NCI-H748 (cell line): ENCODE results near the gene CEP112.
"Not testable (repeated sequence)": the region's sequence is repeated elsewhere in the genome, so short reads cannot be mapped to it uniquely, and the experiment has no call there.

Experiments
- DNase-seq: peaks from one replicate; lab custom pipeline; 2025; ENCODE audit not compliant: unreplicated experiment; lab: John Stamatoyannopoulos, UW

The CEP112 gene

DNA sequence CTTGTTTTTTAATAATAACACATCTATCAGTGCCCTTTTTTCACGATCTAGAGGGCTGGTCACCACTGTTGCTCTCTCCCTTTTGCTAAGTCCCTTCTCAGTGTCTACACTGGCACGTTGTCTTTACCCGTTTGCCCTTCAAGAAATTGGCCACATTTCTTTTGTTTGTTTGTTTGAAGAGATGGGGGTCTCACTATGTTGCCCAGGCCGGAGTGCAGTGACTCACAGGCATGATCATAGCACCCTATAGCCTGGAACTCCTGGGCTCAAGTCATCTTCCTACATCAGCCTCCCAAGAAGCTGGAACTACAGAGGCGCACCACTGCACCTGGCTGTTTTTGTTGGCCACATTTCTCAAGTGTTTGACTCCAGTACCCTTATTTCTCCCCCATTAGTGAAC, 492.5 kb downstream of the CEP112 start:
- no peak for DNase-seq

DNA sequence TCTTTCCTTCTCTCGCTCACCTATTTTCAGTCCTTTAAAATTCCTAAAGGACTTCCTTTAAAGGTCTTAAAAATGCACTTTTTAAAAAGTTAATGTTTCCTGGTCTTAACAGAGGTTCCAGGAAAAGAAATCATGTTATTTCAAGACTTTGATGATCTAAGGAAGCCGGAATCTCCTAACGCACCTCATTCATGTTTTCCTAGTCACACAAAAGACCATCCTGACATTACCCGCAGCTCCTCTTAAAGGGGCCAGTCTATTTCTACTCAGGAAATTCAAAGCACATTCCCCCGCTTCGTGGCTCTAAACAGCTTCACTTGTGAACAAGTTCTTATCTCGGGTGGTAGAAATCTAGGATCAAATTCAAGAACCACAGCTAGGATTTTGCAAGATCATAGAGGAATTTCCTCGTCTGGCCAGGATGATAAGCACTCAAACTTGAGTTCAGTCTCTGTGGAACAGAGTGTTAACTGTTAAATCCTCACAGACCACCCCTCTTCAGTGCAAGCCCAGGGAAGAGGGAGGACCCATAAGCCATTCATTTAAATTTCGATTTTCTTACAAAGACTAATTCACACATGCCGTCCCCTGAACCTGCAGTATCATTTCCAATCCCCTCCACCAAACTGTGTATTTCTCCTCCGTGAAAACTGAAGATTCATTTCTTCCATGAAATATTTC, 493.4 kb downstream of the CEP112 start:
- DNase-seq, result no peak

DNA sequence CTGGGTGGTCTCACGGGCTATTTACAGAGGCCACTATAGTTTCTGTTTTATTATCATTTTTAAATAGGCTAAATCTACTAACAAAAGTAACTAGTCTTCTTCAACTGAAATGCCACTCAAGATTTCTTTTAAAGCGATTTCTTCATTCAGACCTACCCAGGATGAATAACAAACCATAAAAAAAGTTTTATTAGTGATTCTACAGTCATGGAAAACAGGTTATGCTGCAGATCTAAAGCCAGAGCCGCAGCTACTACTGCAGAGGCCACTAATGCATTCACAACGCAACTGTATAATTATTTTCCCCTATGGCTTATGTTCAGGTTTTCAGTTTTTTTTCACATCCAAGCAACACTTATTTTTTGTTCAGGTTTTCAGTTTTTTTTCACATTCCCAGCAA, 494.3 kb downstream of the CEP112 start:
- DNase-seq, result peak; percentile 49

DNA sequence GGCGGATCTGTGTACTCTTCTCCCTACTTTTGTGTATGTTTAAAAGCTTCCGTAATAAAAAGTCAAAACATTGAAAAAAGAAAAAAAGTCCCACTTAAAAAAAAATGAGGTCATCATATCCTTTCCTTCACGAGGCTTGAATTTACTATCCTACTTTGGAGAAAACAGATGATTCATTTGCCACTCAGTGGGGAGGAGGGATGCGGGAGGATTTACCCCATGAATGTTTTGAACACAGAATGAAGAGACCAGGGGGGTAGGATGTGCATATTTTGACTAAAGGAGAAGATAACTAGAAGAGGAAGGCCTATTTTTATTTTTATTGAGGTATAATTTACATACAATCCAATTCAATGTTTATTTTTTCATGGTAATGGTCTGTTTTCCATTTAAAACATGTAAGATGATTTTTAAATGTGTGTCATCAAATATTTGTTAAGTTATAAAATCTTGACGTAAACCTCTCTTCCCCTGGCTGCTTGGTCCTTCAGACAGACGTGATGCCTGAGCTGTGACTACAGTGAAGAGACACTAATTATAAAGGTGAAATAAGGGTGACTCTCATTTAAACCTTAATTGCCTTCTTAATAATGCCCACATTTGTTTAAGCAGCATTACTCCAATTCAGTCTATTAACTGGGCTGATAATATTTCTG, 495.1 kb downstream of the CEP112 start:
- peak; percentile 79 for DNase-seq

DNA sequence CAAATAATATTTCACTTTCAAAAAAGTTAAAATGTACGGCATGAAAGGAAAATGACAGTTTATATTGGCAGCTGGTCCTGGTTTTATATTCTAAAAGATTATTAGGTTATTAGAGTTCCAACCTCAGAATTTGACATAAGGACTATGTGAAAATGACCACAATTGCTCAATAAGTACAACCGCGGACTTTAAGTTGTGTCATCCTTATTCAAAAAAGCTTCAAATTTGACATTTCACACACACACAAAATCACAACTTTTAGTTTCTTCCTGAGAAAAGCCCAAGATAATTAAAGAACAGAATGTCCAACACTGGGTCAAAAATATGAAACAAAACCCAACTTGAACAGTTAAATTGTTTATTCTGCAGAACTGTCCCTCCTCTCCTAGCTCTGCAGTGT, 497.3 kb downstream of the CEP112 start:
- DNase-seq, result no peak

DNA sequence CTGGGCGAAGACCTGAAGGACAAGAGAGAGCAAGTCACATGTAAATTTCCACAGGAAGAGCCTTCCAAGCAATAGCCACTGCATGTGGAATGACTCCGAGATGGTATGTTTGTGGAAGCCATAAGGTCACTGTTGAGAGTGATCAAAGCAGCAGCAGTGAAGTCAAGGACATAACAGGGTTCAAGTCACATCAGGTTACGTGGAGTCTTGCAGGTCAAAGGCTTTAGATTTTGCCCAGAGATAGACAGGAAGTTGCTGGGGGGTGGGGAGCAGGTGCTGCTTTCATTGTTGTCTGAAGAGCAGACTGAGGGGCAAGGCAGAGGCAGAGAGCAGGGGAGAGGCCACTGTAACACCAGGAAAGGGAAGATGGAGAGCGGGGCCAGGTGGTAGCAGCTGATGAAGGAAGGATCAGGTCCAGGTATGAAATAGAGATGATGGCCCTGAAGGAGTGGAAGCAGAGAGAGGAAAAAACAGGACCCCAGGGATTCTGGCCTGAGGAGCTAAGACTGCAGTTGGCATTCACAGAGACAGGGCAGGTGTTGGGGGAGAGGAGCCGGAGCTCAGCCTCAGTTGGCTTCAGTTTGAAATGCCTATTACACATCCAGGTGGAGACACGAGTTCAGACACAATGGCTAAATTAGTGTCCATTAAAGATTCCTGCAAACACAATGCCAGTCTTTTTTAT, 501.2 kb downstream of the CEP112 start:
- DNase-seq, result peak; percentile 74

DNA sequence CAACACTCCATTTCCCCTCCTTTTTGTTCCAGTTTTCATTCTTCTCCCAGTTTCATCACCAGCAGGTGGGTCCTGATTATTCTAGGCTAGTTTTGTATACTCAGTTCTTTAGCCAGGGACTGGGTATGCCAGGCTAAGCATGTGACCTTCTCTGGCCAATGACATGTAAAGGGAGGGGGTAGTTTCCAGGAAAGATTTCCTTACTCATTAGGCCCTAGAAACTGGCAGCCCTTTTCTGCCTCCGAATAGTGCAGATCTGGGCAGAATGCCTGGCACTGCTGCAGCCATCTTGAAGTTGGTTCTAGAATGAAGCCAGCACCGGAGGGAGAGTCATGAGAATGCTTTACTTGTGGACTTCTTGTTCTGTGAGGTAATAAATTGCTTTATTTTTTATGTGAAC, 503.6 kb downstream of the CEP112 start:
- no peak for DNase-seq

DNA sequence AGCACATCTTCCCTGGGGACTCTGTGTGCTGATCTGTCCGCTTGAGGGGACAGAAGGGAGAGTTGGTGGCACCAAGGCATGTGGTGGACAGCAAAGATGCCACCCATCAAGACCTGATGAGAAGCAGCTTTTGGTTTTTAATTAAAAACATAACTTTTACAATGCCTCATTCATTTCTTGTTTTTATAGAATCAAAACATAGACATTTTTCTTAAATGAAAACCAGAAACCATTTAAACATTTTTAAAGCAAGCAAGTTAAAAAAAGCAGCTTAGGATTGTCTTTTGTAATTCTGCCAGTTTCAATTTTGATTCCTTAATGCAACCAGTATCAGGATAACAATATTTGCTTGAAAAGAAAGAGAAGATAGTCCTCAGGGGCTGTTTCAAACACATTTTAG, 506.8 kb downstream of the CEP112 start:
- DNase-seq, result no peak

DNA sequence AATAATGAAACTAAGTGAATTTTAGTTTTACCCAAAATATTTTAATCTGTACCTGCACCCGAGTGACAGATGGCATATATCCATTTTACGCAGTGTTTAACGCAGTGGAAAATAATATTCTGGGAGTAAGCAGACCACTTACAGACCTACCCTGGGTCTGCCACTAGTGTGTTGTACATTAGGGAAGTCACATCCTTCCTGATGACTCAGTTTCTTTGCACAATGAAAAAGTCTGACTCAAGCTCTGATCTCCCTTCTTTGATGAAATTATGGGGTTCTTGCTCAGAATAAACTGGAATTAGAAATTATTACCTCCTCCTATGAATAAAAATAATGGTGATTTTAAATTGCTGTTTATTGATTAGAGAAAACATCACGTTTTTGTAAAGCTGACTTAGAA, 507.3 kb downstream of the CEP112 start:
- no peak for DNase-seq

DNA sequence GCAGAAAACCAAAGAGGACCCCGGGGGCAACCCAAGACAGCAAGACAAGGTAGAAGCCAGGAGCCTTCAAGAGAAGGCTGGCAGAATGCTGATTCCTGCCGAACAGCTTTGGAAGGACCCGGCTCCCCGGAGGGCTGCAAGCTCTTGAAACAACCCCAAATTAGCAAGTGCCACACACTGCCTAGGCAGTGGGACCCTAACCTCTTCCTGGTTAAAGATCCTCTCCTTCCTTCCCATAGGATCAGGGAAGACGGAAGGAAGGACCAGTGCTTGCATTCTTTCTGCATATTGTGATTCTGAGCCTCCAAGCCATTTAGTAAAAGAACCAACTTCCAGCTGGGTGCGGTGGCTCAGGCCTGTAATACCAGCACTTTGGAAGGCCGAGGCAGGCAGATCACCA, 508.5 kb downstream of the CEP112 start:
- no peak for DNase-seq

DNA sequence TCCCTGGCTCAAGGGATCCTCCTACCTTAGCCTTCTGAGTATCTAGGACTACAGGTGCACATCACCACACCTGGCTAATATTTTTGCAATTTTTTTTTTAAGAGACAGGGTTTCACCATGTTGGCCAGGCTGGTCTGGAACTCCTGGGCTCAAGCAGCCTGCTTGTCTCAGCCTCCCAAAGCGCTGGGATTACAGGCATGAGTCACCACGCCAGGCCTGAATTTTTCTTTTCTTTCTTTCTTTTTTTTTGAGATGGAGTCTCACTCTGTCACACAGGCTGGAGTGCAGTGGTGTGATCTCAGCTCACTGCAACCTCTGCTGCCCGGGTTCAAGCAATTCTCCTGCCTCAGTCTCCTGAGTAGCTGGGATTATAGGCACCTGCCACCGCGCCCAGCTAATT, 510.2 kb downstream of the CEP112 start:
- DNase-seq, result not testable (repeated sequence)

DNA sequence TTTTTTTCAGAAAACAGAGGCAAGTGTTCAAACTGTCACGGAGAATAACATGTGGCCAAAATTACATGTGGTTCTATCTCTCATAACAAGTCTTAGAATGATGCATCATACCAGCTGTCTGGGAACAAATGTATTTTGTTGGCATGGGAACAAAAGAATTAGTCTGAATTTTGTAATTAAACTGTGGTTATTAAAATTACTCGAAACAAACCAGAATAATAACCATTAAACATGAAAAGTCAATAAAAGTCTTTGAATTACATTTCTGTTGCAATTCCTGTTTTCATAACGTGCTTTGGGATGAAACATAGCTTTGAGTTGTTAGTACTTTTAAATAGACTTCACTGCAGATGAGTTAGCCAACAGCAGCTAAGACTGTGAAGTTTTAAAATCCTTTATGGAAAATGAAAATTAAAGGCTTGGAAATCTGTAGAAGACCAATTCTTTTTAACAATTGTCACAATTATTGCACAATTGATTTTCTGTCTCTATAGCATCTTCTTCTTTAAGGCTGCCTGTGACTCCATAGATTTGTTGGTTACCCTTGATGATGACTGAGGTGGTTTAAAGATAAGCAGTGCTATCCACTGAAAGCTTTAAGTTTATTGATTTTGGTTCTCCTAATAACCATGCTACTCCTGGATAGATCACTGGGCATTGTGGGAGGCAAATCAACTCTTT, 512.6 kb downstream of the CEP112 start:
- peak; percentile 39 for DNase-seq

DNA sequence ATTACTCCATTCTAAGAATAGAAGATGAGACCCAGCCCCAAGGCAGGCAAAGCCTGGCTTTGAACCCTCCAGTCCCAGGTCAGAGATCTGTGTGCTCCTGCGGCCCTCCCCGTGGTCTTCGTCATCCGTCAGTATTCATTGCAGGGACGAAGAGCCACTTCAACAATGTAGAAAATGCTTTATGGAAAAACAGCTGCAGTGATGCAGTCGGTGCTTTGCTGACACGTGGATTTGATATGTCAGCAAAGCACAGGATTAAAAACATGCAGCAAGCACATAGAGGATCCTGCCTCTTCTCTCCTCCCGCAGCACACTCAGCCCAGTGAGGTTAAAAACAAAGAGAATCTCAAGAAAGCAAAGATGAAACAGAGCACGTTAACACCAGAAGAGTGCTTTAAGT, 513.4 kb downstream of the CEP112 start:
- no peak for DNase-seq

DNA sequence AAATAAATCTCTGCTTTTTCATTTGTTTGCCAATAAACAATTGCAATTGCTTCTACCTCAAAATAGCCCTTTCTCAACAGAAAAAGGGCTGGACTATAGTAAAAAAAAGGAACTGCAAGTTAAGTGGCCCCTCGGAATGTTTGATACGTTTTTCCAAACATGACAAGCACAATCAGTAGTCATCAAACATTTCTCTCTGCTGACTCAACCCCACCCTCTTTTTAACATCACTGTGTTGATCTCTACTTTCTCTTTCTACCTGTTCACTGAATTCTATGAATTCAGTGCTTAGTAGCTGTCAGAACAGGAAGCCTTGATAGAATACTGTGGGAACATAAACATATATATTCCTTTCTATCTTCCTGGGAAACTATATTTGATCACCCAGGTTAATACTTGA, 514.0 kb downstream of the CEP112 start:
- DNase-seq, result no peak

DNA sequence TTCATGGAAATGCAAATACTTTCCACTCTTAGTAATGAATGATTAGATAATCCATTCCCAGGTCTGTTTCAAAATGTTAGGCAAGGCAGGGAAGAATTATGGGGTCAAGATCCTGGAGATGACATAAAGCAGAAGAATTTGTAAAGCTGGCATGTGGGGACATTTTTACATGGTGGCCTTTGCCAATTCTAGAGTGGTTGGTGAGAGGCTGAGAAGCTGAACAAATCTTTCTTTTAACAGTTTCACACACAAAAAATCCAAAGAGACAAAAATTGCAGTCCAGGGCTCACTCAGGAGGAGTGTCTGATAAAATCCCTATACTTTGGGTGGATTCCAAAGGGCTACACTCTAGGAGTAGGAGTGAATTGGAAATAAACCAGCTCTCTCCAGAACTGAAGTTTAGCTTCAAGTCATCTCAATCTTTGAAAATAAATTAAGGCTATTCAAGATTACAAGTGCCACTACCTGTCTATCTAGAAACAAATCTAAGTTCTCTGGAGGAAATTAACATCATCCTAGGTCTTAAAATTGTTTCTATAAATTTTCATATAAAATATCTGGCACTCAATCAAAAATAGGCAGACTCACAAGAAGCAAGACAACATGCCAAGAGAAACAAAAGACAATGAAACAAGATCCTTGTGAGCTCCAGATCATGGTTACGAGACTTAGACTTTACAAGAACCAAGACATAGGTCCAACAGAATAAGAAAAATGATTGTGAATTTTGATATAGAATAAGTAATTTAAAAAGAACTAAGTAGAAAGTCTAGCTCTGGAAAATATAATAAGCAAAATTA, 517.5 kb downstream of the CEP112 start:
- no peak for DNase-seq

DNA sequence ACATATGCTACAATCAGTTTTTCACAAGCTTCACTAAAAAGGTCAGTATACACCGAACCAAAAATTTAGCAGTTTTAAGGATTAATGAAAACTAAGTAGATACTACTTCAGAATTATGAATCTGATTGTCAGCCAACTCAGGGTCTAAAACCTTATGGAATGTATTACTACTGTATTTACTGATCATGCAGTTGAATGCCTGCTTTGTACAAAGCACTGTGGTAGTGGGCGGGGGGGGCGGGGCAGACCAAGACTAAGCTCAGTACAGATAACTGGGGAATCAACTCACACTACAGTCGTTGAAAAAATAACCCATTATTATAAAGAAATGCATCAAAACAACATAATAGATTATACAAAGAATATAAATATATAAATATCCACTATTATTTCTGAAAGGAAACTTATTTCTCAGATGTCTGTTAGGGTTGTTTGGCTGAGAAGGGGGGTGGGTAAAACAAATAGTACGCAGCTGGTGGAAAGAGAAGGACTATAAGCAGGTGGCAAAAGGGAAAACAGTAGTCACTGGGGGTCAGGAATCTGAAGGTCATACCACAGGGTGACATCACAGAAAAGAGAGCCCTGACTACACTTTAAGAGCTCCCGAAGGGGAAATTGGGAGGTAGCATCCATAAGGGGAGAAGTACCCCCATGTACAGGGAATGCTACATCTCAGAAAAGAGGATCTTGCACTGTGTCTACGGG, 521.1 kb downstream of the CEP112 start:
- peak; percentile 73 for DNase-seq

DNA sequence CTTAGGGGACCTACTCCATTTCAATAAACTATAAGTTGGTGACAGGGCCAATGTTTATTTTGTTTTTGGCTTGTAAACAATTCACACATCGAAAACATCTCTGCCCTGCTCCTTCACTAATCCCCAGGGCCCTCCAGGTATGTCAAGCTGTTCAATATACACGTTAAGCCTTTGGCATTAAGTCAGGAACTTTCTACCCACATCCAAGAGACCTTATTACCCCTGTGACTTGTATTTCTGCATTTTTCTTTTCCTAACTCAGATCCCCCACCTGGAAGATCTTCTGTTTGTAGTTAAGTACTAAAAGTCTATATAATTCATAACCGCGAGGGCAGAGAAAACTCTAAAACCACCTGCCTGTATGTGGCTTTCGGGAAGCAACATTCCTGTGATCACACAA, 523.7 kb downstream of the CEP112 start:
- DNase-seq, result no peak

DNA sequence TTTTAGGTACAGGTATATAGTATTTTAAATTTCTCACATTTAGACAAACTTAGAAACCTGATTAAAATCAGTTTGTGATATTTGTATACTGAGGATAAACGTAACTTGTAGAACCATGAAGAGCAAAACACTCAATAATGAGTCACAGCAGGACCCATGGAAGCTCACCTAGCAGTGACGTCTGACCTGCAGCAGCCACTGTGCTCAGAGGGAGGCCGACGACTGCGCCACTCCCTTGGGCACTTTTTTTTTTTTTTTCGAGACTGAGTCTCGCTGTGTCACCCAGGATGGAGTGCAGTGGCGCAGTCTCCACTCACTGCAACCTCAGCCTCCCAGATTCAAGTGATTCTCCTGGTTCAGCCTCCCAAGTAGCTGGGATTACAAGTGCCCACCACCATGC, 524.3 kb downstream of the CEP112 start:
- no peak for DNase-seq

DNA sequence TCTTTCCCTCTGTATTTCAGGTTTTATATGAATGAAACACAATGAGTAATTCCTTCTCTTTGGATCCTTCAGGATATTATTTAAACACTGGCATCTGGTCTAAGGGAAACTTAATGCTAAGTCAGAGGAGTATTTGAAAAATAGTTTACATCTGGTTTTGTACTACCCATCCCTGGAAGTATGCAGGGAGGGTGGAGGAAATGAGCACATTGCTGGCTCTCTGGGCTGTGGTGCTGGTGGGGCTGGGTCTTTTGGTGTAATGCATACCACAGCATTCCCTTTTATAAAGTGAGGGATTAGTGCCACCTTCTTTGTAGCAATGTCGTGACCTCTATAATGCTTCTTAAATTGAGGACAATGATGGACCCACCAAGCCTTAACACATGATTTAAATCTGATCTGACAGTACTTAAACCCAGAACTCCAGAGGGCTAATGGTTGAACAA, 525.0 kb downstream of the CEP112 start:
- DNase-seq, result no peak

DNA sequence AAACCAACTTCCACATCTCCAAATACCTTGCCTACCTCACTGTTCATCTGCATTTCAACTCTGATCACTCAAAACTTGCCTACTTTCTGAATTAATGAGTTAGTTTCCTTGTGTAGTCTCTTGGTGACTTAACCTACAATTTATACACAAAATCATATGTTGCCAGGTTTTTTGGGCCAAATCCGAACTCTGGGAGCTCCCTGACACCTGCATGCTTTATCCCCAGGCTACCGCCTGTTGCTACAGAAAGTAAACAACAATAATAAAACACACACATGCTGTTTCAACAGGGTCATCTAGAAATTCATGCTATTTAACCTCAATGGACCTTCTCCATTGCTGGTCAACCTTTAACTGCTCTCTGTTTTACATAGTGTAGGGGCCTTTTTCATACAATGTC, 526.0 kb downstream of the CEP112 start:
- DNase-seq, result no peak
